ENCODE results near the gene ITSN1.
A peak's percentile ranks its signal among the peaks of the same experiment; 100 is the strongest.
"Not testable (repeated sequence)": the region's sequence is repeated elsewhere in the genome, so short reads cannot be mapped to it uniquely, and the experiment has no call there.

Gene ITSN1

DNA sequence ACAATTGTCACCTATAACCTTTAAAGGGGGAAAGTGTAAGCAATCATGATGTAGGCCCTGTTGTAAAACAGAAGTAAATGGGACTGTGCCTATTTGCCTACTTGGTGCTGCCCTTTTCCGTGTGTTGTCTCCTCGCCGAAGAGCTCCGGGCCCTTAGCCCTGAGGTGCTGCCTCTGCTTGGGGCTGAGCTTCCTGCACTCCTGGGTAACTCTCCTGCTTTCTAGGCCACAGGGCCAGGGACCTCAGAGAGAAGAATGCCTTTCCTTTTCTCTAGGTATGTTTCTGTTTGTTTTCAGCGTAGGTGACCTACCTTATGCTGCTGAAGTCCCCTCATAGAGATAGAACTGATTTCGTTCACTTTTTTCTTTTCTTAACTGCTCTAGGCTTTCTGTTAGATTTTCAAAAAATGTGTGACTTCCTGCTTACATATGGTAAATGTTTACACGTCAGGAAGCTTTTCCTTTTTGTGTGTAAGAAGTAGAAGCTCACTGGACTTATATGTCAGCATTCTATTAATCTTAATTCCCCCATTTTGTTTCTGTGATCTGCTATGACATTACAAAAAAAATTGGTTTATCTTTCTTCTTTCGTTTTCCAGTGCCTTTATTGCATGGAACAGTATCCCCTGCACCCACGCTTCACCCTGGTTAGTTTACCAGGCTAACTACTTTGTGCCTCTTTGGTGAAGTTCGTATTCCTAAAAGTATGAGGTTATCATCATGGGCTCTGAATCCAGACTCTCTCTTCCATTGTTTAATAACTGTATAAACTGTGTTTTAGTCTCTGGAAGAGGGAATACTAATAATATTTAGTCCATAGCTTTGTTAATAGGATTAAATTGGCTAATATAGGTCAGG is 61.7 kb downstream of the ITSN1 start:
- TF ChIP-seq ZFX (IDR thresholded peaks at IDR 0.05; ENCODE audit: borderline replicate concordance): no peak
- TF ChIP-seq, protein P1, sequence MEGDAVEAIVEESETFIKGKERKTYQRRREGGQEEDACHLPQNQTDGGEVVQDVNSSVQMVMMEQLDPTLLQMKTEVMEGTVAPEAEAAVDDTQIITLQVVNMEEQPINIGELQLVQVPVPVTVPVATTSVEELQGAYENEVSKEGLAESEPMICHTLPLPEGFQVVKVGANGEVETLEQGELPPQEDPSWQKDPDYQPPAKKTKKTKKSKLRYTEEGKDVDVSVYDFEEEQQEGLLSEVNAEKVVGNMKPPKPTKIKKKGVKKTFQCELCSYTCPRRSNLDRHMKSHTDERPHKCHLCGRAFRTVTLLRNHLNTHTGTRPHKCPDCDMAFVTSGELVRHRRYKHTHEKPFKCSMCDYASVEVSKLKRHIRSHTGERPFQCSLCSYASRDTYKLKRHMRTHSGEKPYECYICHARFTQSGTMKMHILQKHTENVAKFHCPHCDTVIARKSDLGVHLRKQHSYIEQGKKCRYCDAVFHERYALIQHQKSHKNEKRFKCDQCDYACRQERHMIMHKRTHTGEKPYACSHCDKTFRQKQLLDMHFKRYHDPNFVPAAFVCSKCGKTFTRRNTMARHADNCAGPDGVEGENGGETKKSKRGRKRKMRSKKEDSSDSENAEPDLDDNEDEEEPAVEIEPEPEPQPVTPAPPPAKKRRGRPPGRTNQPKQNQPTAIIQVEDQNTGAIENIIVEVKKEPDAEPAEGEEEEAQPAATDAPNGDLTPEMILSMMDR (IDR thresholded peaks at IDR 0.05): no peak
- H3K27ac ChIP-seq: no peak overlapping the region

DNA sequence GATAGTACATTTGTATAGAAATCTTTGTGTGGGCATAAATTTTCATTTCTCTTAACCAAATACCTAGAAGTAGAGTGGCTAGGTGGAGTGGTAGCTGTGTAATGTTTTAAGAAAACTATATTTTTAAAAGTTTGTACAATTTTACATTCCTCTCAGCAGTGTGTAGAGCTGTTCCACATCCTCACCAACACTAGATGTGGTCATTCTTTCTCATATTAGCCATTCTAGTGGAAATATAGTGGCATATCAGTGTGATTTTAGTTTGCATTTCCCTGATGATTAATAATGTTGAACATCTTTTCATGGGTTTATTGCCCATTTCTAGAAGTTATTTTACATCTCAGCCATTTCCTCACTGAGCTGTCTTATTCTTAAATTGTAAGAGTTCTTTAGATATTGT is 65.5 kb downstream of the ITSN1 start:
- no peak for TF ChIP-seq ZFX (IDR thresholded peaks at IDR 0.05; ENCODE audit: borderline replicate concordance)
- TF ChIP-seq, protein P1 (IDR thresholded peaks at IDR 0.05): no peak
- H3K27ac ChIP-seq: no peak overlapping the region

DNA sequence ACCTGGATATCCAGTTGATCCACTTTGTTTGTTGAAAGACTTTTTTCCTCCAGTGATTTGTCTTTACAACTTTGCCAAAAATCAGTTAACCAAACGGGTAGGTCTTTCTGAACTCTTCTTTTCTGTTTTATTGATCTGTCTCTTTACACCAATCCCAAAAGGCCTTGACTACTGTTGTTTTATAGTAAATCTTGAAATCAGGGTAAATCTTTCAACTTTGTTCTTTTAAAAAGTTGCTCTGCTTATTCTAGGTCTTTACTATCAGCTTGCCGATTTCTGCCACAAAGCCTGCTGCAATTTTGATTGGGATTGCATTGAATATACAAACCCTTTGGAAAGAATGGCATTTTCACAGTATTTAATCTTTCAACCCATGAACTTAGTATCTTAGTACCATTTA is 66.6 kb downstream of the ITSN1 start:
- TF ChIP-seq ZFX (IDR thresholded peaks at IDR 0.05; ENCODE audit: borderline replicate concordance): no peak
- TF ChIP-seq, protein P1 (IDR thresholded peaks at IDR 0.05): no peak
- H3K27ac ChIP-seq: no peak overlapping the region

DNA sequence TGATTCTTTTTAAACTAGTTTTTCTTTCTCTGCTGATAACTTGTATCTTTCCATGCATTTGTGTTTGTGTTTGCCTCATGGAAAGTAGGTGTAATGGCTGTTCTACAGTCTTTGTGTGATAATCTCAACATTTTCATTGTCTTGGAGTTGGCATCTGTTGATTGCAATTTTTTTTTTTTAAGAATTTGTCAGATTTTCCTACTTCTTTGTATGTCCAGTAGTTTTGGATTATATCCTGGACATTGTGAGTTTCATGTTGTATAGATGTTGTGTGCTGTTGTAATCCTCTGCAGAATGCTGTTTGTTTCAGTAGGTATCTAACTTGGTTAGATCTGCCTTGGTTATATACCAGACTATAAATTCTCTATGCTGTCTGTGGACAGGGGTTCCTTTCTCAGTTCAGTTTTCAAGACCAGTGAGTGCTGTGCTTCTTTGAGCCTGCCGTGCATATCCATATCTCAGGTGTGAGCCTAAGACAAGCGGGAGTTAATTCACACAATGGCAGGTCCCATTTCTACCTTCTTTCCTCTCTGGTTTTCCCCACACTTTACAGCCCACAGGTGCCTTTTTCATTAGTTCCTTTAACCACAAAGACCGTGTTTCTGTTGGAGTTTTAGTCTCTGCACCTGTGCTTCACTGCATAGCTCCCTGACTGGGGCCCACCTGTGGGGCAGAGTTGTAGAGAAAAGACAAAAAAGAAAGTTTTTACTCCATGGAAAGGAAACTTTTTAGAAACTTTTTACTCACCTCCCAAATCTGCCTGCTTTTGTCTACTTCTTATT is 69.9 kb downstream of the ITSN1 start:
- peak overlapping the region; percentile 29 for H3K27ac ChIP-seq
- TF ChIP-seq, protein P1 (IDR thresholded peaks at IDR 0.05): no peak
- TF ChIP-seq ZFX (IDR thresholded peaks at IDR 0.05; ENCODE audit: borderline replicate concordance): no peak

DNA sequence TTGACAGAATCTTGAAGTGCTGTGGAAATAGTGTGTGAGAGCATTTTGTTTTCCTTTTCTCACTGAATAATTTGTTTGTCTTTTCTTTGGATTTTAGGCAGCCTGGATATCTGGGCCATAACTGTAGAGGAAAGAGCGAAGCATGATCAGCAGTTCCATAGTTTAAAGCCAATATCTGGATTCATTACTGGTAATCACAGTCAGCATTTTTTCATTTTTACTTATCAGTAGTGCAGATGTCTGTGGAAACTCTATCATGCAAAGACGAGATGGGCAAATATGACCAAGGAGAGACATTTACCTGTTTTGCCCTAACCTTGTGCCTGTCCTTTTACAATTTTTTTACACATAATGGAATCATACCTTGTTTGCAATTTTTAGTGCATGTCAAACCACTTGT is 78.8 kb downstream of the ITSN1 start:
- H3K27ac ChIP-seq: no peak overlapping the region
- no peak for TF ChIP-seq ZFX (IDR thresholded peaks at IDR 0.05; ENCODE audit: borderline replicate concordance)
- TF ChIP-seq, protein P1 (IDR thresholded peaks at IDR 0.05): no peak

DNA sequence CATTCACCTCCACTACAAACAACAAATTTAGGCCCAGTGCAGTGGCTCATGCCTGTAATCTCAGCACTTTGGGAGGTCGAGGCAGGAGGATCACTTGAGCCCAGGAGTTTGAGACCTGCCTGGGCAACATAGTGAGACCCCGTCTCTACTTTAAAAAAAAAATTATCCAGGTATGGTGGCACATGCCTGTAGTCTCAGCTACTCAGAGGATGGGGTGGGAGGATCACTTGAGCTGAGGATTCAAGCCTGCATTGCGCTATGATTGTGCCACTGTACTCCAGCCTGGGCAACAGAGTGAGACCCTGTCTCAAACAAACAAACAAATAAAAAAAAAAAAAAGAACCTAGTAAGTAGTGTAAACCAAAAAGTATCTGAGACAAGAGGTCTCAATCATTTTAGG is 86.8 kb downstream of the ITSN1 start:
- H3K27ac ChIP-seq: not testable (repeated sequence)

DNA sequence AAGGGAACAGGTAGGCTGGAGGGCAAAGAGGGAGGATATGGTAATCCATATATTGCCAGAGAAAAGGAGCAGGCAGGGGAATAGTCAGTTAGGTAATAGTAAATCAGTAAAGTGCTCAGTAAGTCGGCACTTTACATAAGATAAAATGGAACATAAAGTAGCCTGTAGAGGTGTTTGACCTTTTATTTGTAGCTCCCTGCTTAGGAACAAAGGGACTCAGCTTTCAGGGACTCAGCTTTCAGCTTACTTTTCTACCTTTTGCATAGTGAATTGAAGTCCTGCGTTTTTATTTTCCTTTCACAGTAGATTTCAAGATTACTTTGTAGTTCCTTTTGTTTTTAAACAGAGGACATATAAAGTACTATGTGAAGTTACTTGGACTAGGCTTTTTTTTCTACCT is 87.3 kb downstream of the ITSN1 start:
- no peak overlapping the region for H3K27ac ChIP-seq
- TF ChIP-seq, protein P1 (IDR thresholded peaks at IDR 0.05): no peak
- TF ChIP-seq ZFX (IDR thresholded peaks at IDR 0.05; ENCODE audit: borderline replicate concordance): no peak
